Heart left ventricle (tissue), 13 donors: ENCODE measurements around the gene CLEC16A.

ENCODE experiments used
- CTCF ChIP-seq, 12 donors: fragments of 200-600 bp; sonication (generic) in 4 of 12; IDR thresholded peaks; one replicate each; pipeline versions ENCODE4 v1.5.0 to v1.8.0; 2018 to 2022; ENCODE audit warnings: antibody characterized with exemption in 12 of 12, mild to moderate bottlenecking in 5 of 12
- POLR2A ChIP-seq, 2 donors: fragments of 450-650 bp; IDR thresholded peaks; one replicate each; pipeline ENCODE4 v1.6.1; 2017; ENCODE audit warnings: antibody characterized with exemption in 2 of 2, mild to moderate bottlenecking in 2 of 2, moderate library complexity in 2 of 2
- donor health status: ischemic (EF 13 %, LVEDD 7.1; RV severe dilation, severe dysfunction).
- donor health status: DM: no; HTN: yes; CAD: no.
- donor health status: DM: no; HTN: no; CAD: no.
- donor health status: ischemic (EF 25% LVEDD 6.9; RV normal size, moderate dysfunction).
- donor health status: ischemic (EF 25% LVEDD 5.7; RV mildly dilated, moderate dysfunction).
- donor health status: ischemic (EF 35%, LVEDD 5.7; RV mildly dilated, moderate dysfunction).
- donor health status: nonischemic (EF 11% LVEDD 7.7; RV severe dilation, severe dysfunction).
- donor health status: DM: yes; HTN: yes; CAD: no.
- donor health status: PGD.
- donor health status: ischemic (EF 29% LVEDD 5.4; RV normal size, mild dysfunction).
- donor health status: nonischemic (EF 23%, LVEDD 6.1; RV moderate dilation, normal function).

- TF ChIP-seq CTCF (IDR thresholded peaks at IDR 0.05) = no peak
- TF ChIP-seq POLR2A (IDR thresholded peaks at IDR 0.05) = no peak
Measured at GRCh38 chr16:10978871-10979446, 34.6 kb downstream of the CLEC16A start.
